ENCODE data around the gene HAAO. TPM values are rescaled to one million over a fixed set of nuclear protein-coding genes. Genes with fewer than 3 reads are reported as not detected.
A peak's percentile ranks its signal among the peaks of the same experiment; 100 is the strongest.

HAAO gene
- total and polyA plus RNA-seq, 4 experiments from 2014 or later: 0.21 to 0.44 TPM; not detected in 2

DNA sequence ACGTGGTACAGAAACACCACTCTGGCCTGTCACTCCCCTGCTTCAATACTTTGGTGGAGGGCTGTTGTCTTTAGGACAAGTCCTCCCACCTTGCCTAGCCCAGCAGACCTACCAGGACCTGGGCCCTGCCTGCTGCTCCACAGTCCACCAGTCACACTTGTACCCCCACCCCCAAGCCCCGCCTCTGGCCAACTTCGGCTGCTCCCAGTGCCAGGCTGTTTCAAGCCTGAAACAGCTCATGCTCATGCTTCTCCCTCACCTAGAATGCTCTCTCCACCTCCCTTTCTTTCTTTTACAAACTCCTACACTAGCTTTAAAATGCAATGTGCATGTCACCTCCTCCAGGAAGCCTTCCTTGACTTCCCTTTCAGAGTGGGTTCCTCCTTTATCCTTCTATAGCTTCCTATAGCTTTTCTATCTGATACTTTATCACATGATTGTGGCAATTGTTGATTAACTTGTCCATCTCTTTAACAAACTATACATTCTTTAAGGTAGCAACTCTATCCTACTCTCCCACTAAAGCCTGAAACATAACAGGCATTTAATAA is 23.6 kb downstream of the HAAO start:
- Mint-ChIP-seq H3K27ac (peak overlapping the region in 2 of 7 donors; percentile 38 to 64), H3K4me1 (no peaks in the 10 kb centered on the region), H3K27me3 (no peaks in the 10 kb centered on the region), H3K4me3 (no peak overlapping the region), H3K9me3 (no peaks in the 10 kb centered on the region), H3K36me3 (no peaks in the 10 kb centered on the region)
- POLR2A ChIA-PET (ENCODE audit: partially characterized antibody): no interaction called here
- intact Hi-C loops (cut with micrococcal nuclease): no loop called here
- CTCF ChIA-PET (ENCODE audit: partially characterized antibody): no interaction called here
- H3K36me3 ChIP-seq (ENCODE audit: insufficient read depth, low read length): no peaks in the 10 kb centered on the region
- H3K27me3 ChIP-seq (ENCODE audit: insufficient read depth, low read length): no peaks in the 10 kb centered on the region
- no peaks in the 10 kb centered on the region for H3K4me1 ChIP-seq (ENCODE audit: insufficient read depth, low read length)
- H3K9me3 ChIP-seq (ENCODE audit: control insufficient read depth in 1 of 2, low read length in 2 of 2): no peaks in the 10 kb centered on the region
- no peak overlapping the region for H3K4me3 ChIP-seq (ENCODE audit: low read length in 2 of 2)
- DNase-seq: no peak
- no peak overlapping the region for H3K27ac ChIP-seq (ENCODE audit: low read depth, low read length)

DNA sequence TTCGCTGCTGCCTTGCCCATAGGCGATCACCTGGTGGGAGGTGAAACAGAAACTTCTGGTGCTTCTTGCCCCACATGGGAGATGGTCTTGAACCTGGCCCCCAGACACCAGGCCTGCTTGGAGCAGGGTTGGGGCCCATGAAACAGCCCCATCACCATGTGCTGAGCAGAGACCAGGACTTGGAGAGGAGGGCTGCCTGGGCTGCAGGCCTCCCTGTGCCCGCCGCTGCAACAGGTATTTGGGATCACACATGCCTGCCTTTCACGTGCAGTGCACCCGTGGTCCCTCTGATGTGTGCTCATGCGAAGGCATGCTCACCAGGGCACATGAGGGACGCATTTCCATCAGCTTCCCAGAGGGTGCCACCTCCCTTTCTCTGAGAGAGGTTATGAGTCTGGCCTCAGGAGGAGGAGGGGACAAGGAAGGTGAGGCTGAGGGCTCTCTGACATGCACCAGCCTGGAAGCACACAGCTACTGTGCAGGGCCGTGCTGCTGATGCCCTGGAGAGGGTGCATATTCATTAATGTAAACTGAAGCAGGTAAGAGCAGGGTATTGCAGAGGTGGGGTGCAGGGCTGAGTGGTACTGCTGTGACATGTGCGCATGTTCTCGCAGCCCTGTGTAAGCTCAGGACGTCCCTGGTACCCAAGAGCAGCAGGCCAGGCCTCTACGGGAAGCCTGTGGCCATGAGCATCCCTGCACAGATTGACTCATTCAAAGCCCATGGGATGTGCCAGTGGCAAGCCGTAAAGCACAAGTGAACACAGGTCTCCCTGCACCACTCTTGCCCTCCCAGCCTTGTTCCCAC is 24.3 kb downstream of the HAAO start:
- ChIA-PET CTCF (ENCODE audit: partially characterized antibody) (no interaction called here), POLR2A (ENCODE audit: partially characterized antibody) (no interaction called here)
- no peak for DNase-seq
- H3K9me3 ChIP-seq (ENCODE audit: control insufficient read depth in 1 of 2, low read length in 2 of 2): no peaks in the 10 kb centered on the region
- H3K36me3 Mint-ChIP-seq: peaks cover under 1% of the 10 kb centered on the region in 2 donors
- no peak overlapping the region for H3K27ac ChIP-seq (ENCODE audit: low read depth, low read length)
- intact Hi-C loops (cut with micrococcal nuclease): no loop called here
- H3K4me1 Mint-ChIP-seq: no peaks in the 10 kb centered on the region
- peak overlapping the region in 1 of 7 donors; percentile 64 for H3K27ac Mint-ChIP-seq
- no peak overlapping the region for H3K4me3 ChIP-seq (ENCODE audit: low read length in 2 of 2)
- no peaks in the 10 kb centered on the region for H3K9me3 Mint-ChIP-seq
- H3K27me3 ChIP-seq (ENCODE audit: insufficient read depth, low read length): no peaks in the 10 kb centered on the region
- H3K4me3 Mint-ChIP-seq: no peak overlapping the region
- H3K4me1 ChIP-seq (ENCODE audit: insufficient read depth, low read length): no peaks in the 10 kb centered on the region
- no peaks in the 10 kb centered on the region for H3K36me3 ChIP-seq (ENCODE audit: insufficient read depth, low read length)
- no peaks in the 10 kb centered on the region for H3K27me3 Mint-ChIP-seq

DNA sequence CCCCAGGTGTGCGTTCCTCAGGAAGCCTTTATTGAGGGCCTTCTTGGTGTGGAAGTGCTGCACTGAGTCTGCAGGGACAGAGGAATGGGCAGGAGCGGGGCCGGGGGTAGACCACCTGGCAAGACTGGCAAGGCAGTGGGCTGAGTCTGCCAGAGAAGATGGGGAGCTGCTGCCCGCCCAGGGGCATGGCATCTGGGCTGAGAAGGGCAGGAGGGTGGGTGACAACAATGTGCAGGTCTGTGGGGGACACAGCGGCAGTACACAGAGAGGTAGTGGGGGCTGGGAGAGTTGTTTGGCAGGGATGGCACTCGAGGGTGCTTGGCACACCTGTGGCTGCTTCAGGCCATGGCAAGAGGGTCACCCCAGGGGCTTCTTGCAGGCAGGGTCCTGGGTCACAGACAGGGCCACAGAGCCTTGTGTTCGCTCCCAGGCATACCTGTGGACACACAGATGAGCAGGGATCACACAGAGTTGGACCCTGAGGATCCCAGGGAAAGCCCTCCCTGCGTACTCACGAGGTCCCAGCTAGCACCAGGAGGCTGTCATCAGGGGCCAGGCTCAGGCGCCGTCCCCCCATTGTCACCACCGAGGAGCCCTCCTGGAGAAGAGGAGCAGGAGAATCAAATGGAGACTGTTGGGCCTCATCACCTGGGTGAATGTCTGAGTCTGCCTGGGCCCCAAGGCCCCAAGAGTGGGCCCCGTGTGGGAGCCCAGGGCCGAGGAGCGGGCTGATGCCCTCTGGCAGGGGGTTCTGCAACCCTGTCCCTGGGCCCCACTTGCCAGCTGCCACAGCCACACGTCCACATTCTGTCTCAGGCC is 25.1 kb downstream of the HAAO start:
- no peak overlapping the region for H3K4me3 Mint-ChIP-seq
- Histone ChIP-seq H3K27me3 (ENCODE audit: insufficient read depth, low read length) (no peaks in the 10 kb centered on the region), H3K4me1 (ENCODE audit: insufficient read depth, low read length) (no peaks in the 10 kb centered on the region), H3K27ac (ENCODE audit: low read depth, low read length) (no peak overlapping the region), H3K4me3 (ENCODE audit: low read length in 2 of 2) (no peak overlapping the region), H3K9me3 (ENCODE audit: control insufficient read depth in 1 of 2, low read length in 2 of 2) (no peaks in the 10 kb centered on the region), H3K36me3 (ENCODE audit: insufficient read depth, low read length) (no peaks in the 10 kb centered on the region)
- intact Hi-C loops (cut with micrococcal nuclease): no loop called here
- POLR2A ChIA-PET (ENCODE audit: partially characterized antibody): no interaction called here
- H3K4me1 Mint-ChIP-seq: no peaks in the 10 kb centered on the region
- no peaks in the 10 kb centered on the region for H3K27me3 Mint-ChIP-seq
- CTCF ChIA-PET (ENCODE audit: partially characterized antibody): no interaction called here
- no peak overlapping the region for H3K27ac Mint-ChIP-seq
- no peak for DNase-seq
- H3K9me3 Mint-ChIP-seq: no peaks in the 10 kb centered on the region
- H3K36me3 Mint-ChIP-seq: peaks cover 4 to 5% of the 10 kb centered on the region in 2 donors

DNA sequence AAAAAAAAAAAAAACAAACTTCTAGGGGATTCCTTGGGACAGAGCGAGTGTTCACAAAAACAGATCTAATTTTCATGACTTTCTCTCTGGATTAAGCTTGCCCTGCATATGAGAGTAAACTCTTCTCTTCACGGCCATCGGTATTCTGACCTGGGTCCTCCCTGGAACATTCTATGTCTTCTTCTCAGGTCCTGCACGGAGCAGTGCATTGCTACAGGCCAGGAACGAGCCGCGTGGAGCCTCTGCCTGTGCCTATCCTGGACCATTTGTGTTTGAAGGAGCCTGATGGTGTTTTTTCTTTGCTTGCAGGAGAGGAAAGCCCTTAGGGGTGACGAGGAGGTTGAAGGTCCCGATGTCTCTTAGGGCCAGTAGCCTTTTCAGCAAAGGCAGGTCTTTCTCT is 26.7 kb downstream of the HAAO start:
- no peak overlapping the region for H3K27ac Mint-ChIP-seq
- POLR2A ChIA-PET (ENCODE audit: partially characterized antibody): no interaction called here

DNA sequence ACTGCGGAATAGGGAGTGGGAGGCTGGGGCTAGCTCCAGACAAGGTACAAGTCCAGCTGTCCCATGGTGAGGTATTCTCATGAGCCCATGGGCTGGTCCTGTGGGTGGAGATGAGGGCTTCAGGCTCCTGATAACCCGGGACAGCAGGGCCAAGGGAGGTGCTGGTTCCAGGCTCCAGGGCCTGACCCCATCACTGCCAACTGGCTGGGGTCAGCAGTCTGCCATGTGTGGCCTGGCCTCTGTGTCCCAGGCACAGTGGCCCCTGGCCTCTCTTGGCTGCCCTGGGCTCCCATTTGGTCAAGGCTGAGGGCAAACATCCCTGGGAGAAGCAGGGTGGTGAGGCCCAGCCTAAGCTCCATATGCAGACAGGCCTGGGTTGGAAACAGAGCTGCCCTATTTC is 27.5 kb downstream of the HAAO start:
- no peak overlapping the region for H3K27ac Mint-ChIP-seq
- CTCF ChIA-PET (ENCODE audit: partially characterized antibody): no interaction called here
- no peaks in the 10 kb centered on the region for H3K9me3 Mint-ChIP-seq

More for the DNA sequence above, 26.7 kb downstream of the HAAO start:
- no peak overlapping the region for H3K27ac ChIP-seq (ENCODE audit: low read depth, low read length)
- Mint-ChIP-seq H3K4me3 (no peak overlapping the region), H3K36me3 (peaks cover 4 to 5% of the 10 kb centered on the region in 2 donors), H3K4me1 (no peaks in the 10 kb centered on the region), H3K9me3 (no peaks in the 10 kb centered on the region), H3K27me3 (no peaks in the 10 kb centered on the region)
- no peaks in the 10 kb centered on the region for H3K36me3 ChIP-seq (ENCODE audit: insufficient read depth, low read length)
- CTCF ChIA-PET (ENCODE audit: partially characterized antibody): no interaction called here
- H3K9me3 ChIP-seq (ENCODE audit: control insufficient read depth in 1 of 2, low read length in 2 of 2): no peaks in the 10 kb centered on the region
- no peak for DNase-seq
- intact Hi-C loops (cut with micrococcal nuclease): no loop called here
- H3K27me3 ChIP-seq (ENCODE audit: insufficient read depth, low read length): no peaks in the 10 kb centered on the region
- no peaks in the 10 kb centered on the region for H3K4me1 ChIP-seq (ENCODE audit: insufficient read depth, low read length)
- H3K4me3 ChIP-seq (ENCODE audit: low read length in 2 of 2): no peak overlapping the region

DNA sequence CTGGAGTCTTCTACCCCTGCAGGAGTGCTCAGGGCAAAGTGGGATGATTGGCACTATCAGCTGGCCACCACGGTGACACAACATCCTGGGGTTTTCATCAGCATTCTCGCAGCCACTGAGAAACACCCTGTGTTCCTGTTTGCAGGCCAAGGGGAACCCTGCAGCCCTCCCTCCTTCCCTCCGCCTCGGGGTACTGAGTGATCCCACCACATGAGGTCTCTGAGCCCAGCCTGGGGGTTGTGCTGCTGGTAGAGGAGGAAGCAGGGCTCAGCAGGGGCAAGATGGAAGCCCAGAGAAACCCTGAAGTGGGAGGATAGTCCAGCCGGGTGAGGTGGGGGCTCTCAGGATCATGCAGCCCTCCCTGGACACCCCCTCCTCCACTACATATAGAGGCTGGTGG is 28.3 kb downstream of the HAAO start, which contains the start of gene OXER1:
Gene OXER1 (minus strand): TSS at position 40 of the 400 bp plus-strand sequence. CDS start 73 bp downstream, outside the sequence.
- Histone ChIP-seq H3K27ac (ENCODE audit: low read depth, low read length) (no peak within 1 kb of the TSS), H3K4me1 (ENCODE audit: insufficient read depth, low read length) (no peaks in the 10 kb centered on the region), H3K9me3 (ENCODE audit: control insufficient read depth in 1 of 2, low read length in 2 of 2) (no peaks in the 10 kb centered on the region), H3K36me3 (ENCODE audit: insufficient read depth, low read length) (no peaks in the 10 kb centered on the region), H3K27me3 (ENCODE audit: insufficient read depth, low read length) (no peaks in the 10 kb centered on the region), H3K4me3 (ENCODE audit: low read length in 2 of 2) (no peak within 1 kb of the TSS)
- Mint-ChIP-seq H3K9me3 (no peaks in the 10 kb centered on the region), H3K4me1 (no peaks in the 10 kb centered on the region), H3K27ac (peak within 1 kb of the TSS in 1 of 7 donors; percentile 42), H3K4me3 (no peak within 1 kb of the TSS), H3K36me3 (peaks cover 4 to 13% of the 10 kb centered on the region in 2 donors), H3K27me3 (no peaks in the 10 kb centered on the region)
- no peak for DNase-seq
- POLR2A ChIA-PET (ENCODE audit: partially characterized antibody): no interaction called here
- CTCF ChIA-PET (ENCODE audit: partially characterized antibody): no interaction called here
- intact Hi-C loops (cut with micrococcal nuclease): no loop called here

More for the DNA sequence above, 27.5 kb downstream of the HAAO start:
- Mint-ChIP-seq H3K27me3 (no peaks in the 10 kb centered on the region), H3K36me3 (peaks cover 4 to 9% of the 10 kb centered on the region in 2 donors), H3K4me3 (no peak overlapping the region), H3K4me1 (no peaks in the 10 kb centered on the region)
- Histone ChIP-seq H3K27ac (ENCODE audit: low read depth, low read length) (no peak overlapping the region), H3K9me3 (ENCODE audit: control insufficient read depth in 1 of 2, low read length in 2 of 2) (no peaks in the 10 kb centered on the region), H3K27me3 (ENCODE audit: insufficient read depth, low read length) (no peaks in the 10 kb centered on the region), H3K4me1 (ENCODE audit: insufficient read depth, low read length) (no peaks in the 10 kb centered on the region), H3K36me3 (ENCODE audit: insufficient read depth, low read length) (no peaks in the 10 kb centered on the region), H3K4me3 (ENCODE audit: low read length in 2 of 2) (no peak overlapping the region)
- no peak for DNase-seq
- POLR2A ChIA-PET (ENCODE audit: partially characterized antibody): no interaction called here
- intact Hi-C loops (cut with micrococcal nuclease): no loop called here

Measured in CD4-positive, alpha-beta memory T cell (primary cell).